Ishikawa (cell line): ENCODE results near the gene DUSP23.

Experiments used
- MAX ChIP-seq: IDR thresholded peaks from 2 replicates; pipeline ENCODE4 v1.6.1; 2012
- RAD21 ChIP-seq: IDR thresholded peaks from 2 replicates; pipeline ENCODE4 v1.6.1; 2012; ENCODE audit warnings: low read depth
- REST ChIP-seq: IDR thresholded peaks from 2 replicates; pipeline ENCODE4 v1.6.1; 2012; ENCODE audit warnings: low read depth, mild to moderate bottlenecking
- USF1 ChIP-seq: IDR thresholded peaks from 2 replicates; pipeline ENCODE4 v1.6.1; 2012

- TF ChIP-seq MAX (no peak), USF1 (no peak), RAD21 (no peak), REST (no peak)
Measured at GRCh38 chr1:159829822-159830465, 49.2 kb downstream of the DUSP23 start.
